HuH-7 (cell line): ENCODE data around the gene FLNB.

Experiments used
- DNase-seq: peaks from one replicate; pipeline ENCODE4 v3.0.0; 2011; ENCODE audit warnings: low spot score

Gene FLNB

DNA sequence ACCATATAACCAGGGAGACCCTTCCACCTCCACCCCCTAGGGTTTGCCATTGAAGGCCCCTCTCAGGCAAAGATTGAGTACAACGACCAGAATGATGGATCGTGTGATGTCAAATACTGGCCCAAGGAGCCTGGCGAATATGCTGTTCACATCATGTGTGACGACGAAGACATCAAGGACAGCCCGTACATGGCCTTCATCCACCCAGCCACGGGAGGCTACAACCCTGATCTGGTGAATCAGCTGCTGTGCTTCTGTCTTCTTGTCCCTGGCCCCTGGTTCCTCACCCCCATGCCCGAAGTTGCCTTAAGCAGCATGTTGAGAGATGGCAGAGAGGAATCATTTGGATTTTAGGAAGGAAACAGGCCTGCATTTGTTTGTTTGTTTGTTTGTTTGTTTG lies 98.4 kb downstream of the FLNB start:
- no peak for DNase-seq

DNA sequence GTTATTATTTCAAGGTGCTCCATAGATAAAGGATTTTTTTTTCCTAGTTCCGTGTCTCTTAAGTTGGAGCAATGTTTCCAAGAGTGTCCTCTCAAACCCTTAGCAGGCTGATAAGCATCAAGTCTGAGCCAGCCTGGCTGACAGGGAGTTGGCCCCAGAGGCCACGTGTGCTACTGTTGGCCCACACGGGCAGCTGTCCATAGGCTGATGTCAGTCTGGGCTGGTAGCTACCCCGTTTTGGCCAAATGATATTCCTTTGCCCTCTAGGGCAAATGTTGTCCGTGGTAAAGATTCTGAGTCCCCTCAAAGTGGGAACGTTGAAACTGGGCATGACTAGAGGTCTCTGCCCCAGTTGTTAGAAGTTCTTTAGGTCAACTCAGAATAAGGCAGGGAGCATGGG lies 99.4 kb downstream of the FLNB start:
- DNase-seq: no peak

GRCh38 chr3:58109752-58110151 lies 101.5 kb downstream of the FLNB start:
- DNase-seq: no peak

DNA sequence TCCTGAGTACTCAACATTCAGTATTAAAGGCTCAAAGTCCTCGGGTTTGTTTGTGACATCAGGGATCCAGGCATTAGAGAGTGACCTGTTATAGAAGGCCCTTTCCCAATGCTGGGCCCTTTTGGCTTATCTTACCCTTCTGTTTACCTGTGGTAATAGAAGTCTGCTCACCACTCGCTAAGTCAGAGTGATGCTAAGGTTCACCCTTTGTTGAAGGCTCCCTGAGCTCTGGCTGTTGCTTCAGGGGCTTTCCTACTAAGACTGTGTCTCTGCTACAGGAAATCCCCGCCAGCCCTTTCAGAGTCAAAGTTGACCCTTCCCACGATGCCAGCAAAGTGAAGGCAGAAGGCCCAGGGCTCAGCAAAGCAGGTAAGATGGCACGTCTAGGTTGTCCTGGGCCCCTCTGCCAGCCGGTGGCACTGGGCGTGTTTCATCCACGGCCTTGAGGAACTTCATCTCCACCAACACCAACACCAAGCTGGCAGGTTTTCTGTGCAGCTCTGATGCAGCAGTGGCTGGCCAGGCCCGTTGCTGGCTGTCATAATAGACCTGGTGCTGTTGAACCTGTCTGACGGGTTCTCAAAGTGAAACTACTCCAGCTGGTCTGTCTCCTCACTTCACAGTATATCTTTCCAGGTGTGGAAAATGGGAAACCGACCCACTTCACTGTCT lies 103.4 kb downstream of the FLNB start:
- DNase-seq: peak; percentile 42

- no peak for DNase-seq
Observed at GRCh38 chr3:58112185-58112535, 103.9 kb downstream of the FLNB start.

GRCh38 chr3:58115175-58115574 lies 107.0 kb downstream of the FLNB start:
- DNase-seq: no peak

GRCh38 chr3:58116161-58116955 lies 108.1 kb downstream of the FLNB start:
- DNase-seq: no peak

- no peak for DNase-seq
Observed at GRCh38 chr3:58116985-58117384, 108.8 kb downstream of the FLNB start.

- DNase-seq: no peak
Observed at GRCh38 chr3:58117561-58118181, 109.4 kb downstream of the FLNB start.

GRCh38 chr3:58119186-58119585 lies 111.0 kb downstream of the FLNB start:
- no peak for DNase-seq

GRCh38 chr3:58120075-58120812 lies 112.0 kb downstream of the FLNB start:
- no peak for DNase-seq

DNA sequence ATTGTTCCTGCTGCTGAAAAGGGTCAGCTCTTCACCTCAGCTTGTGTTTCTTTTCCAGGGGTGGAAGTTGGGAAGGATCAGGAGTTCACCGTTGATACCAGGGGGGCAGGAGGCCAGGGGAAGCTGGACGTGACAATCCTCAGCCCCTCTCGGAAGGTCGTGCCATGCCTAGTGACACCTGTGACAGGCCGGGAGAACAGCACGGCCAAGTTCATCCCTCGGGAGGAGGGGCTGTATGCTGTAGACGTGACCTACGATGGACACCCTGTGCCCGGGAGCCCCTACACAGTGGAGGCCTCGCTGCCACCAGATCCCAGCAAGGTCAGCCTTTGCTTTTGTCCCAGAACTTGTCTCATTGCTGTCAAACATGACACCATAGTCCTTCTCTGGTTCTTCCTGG lies 113.0 kb downstream of the FLNB start:
- DNase-seq: no peak

DNA sequence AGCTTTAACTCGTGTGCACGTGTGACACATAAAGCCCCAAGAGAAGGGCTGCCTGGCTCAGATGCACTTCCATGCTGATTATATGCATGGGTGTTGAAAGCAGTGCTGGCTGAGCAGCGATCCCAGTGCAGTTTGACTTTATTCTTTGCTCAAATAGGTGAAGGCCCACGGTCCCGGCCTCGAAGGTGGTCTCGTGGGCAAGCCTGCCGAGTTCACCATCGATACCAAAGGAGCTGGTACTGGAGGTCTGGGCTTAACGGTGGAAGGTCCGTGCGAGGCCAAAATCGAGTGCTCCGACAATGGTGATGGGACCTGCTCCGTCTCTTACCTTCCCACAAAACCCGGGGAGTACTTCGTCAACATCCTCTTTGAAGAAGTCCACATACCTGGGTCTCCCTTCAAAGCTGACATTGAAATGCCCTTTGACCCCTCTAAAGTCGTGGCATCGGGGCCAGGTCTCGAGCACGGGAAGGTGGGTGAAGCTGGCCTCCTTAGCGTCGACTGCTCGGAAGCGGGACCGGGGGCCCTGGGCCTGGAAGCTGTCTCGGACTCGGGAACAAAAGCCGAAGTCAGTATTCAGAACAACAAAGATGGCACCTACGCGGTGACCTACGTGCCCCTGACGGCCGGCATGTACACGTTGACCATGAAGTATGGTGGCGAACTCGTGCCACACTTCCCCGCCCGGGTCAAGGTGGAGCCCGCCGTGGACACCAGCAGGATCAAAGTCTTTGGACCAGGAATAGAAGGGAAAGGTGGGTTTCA lies 114.9 kb downstream of the FLNB start:
- DNase-seq: no peak

- no peak for DNase-seq
Observed at GRCh38 chr3:58124387-58124786, 116.2 kb downstream of the FLNB start.

DNA sequence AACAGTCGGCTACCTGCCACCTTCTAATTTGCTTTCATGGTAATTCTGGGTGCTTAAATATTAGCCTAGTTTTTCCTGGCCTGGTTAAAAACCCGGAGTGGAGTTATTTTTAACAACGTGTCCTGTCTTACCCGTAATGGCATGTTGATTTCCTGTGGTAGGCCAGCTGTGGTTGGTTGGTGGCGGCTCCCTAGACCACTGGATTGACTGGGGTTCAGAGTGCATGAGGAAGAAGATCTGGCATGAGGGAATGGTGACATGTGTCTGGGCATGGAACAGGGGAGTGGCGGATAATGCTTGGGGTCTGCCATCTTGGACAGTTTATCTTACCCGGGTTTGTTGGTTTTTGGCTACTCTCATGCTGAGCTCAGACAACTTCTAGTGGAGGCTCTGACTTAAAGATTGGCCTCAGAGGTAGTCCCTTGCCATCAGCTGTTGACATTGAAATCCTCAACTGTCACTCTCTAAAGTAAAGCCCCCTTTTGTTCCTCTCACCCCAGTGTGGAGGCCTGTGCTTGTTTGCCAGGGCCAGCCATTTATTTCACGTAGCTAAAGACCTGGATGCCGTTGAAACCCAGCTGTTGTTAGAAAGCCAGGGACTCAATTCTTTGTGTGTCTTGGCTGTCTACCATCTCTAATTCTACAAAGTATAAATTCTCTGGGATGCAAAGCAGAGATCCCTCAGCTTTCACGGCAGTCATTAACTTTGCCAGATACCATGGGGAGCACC lies 121.0 kb downstream of the FLNB start:
- no peak for DNase-seq

DNA sequence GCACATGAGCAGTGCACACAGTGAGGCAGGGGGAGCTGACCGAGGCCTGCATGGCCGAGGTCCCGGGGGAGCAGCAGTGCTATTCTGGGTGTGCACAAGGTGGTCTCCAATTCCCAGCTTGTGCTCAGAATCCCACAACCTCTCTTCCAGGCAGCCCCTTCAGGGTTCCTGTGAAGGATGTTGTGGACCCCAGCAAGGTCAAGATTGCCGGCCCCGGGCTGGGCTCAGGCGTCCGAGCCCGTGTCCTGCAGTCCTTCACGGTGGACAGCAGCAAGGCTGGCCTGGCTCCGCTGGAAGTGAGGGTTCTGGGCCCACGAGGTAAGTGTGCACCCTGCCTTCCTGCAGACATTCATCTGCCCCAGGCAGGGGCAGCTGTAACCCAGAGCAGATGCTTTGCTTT lies 122.4 kb downstream of the FLNB start:
- no peak for DNase-seq

- no peak for DNase-seq
Observed at GRCh38 chr3:58131101-58131825, 123.0 kb downstream of the FLNB start.

DNA sequence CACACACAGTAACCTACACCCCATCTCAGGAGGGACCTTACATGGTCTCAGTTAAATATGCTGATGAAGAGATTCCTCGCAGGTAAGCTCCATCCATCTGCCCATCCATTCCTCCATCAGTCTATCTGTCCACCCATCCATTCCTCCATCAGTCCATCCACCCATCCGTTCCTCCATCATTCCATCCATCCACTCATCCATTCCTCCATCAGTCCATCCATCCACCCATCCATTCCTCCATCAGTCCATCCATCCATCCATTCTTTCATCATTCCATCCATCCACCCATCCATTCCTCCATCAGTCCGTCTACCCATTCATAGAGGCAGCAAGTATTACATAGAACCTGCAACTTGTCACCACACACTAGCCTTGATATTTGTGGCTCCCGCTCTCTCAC lies 124.6 kb downstream of the FLNB start:
- no peak for DNase-seq

DNA sequence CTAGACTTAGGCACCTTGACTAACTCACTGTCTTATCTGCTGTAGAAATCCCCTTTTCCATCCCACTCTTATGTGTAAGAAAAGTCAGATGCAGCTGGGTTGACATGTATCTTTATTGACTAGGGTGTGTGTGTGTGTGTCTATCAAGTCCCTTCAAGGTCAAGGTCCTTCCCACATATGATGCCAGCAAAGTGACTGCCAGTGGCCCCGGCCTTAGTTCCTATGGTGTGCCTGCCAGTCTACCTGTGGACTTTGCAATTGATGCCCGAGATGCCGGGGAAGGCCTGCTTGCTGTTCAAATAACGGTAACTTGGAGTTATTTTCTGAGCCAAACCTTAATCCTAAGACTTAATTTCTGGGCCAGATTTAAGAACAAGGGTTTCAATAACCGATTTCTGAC lies 126.2 kb downstream of the FLNB start:
- DNase-seq: no peak

- DNase-seq: no peak
Observed at GRCh38 chr3:58135712-58136543, 127.7 kb downstream of the FLNB start.
